Caki2 (cell line): ENCODE results near the gene SCP2D1. TPM values are rescaled to one million over a fixed set of nuclear protein-coding genes. Genes with fewer than 3 reads are reported as not detected.

Experiments
- DNase-seq: peaks from one replicate; pipeline ENCODE4 v3.0.0-alpha.2; 2015; ENCODE audit warnings: low read depth
- in situ Hi-C: cut with HindIII; loops from 2 replicates; pipeline ENCODE4 v1.10.0; 2016; ENCODE audit warnings: low sequenced_read_pairs, low pct_unique_long_range_greater_than_20kb, mixed read lengths
- total RNA-seq: library from RNA; depleted of rRNA; stranded (reverse); fragments of >200 nt; shearing (Covaris generic); gene quantifications from 2 replicates; pipeline ENCODE4 v1.2.3, GENCODE V29; 2014; ENCODE audit warnings: low replicate concordance

The SCP2D1 gene
- total RNA-seq, 1 experiment from 2014 or later, result not detected

DNA sequence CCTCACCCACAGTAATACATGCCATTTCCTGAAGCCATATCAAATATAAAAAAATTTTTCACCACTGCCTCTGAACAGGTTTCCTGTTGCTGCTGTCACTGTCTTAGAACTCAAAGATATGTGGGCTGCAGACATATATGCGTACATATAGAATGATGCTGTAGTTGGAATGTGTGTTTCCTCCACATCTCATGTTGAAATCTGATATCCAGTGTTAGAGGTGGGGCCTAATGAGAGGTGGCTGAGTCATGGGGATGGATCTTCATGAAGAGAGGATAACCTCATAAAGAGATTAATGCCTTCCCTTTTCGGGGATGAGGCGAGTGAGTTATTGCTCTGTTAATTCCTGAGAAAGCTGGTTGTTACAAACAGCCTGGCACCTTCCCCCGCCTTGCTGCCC, 7.7 kb upstream of the SCP2D1 start:
- in situ Hi-C loops, result no loop called here
- DNase-seq, result peak; percentile 19

DNA sequence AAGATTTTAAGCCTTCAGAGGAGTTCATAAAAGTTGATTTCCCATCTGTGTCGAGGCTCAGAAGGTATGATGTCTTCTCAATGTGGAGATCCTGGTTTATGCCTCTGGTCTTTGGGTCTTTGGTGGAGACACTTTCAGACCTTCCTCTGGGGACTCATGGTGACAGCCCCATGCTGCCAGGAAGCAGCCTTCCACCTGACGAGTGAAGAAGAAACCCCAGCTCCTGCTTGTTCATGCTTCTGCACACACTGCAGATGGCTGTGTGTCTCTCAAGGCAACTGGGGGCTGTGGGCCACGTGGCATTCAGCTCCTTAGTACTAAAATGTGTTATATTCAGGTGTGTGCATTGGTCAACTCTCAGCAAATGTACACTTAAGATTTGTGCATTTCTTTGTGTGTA, 4.9 kb upstream of the SCP2D1 start:
- no peak for DNase-seq
- in situ Hi-C loops, result no loop called here

GRCh38 chr20:18811186-18811585, 2.4 kb upstream of the SCP2D1 start:
- DNase-seq, result no peak
- in situ Hi-C loops, result no loop called here

DNA sequence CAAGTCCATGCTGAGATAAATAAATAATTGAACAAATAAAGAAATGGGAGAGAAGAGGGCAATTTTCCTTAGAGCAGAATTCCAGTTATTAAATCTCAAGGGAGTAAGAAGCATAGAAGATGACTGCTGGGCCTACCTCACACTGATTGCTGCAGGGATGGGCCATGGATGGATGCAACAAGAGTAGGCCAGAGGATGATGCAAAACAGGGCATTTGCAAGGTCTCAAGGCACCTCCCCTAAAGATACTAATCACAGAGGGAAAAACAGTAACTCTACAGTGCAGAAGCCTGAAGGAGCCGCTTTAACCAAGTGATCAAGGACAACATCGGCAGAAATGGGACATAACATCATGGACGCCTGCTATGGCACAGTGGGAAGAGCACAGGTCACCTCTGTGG, 1.7 kb upstream of the SCP2D1 start:
- DNase-seq, result no peak
- in situ Hi-C loops, result no loop called here

DNA sequence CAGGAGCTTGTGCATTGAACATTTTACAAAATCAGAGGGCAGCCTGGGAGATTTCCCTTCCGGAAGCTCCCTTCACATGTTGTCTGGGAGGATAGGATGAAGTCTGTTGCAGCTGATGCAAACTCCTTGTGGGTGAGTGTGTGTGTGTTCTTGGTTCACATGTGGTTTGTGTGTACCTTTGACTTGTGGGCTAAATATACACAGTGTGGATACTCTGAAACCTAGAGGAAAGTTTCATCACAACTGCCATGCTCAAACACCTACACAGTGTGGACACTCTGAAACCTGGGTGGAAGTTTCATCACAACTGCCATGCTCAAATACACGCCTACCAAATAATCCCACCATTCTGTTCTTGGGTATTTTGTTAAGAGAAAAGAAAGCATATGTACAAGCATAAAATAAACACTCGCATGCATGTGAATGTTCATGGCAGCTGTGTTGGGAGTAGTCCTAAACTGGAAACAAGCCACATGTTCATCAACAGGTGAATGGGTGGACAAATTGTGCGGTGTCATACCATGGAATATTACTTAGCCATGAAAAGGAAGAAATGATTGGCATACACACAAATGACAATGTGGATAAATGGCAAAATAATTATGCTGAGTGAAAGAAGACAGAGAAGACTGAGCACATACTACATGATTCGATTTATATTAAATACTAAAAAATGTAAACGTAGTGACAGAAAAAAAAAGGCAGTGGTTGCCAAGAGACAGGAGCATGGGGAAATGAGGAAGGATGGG, 1.8 kb downstream of the SCP2D1 start:
- DNase-seq, result no peak
- in situ Hi-C loops, result no loop called here

GRCh38 chr20:18822832-18823231, 9.2 kb downstream of the SCP2D1 start:
- in situ Hi-C loops, result no loop called here
- no peak for DNase-seq

DNA sequence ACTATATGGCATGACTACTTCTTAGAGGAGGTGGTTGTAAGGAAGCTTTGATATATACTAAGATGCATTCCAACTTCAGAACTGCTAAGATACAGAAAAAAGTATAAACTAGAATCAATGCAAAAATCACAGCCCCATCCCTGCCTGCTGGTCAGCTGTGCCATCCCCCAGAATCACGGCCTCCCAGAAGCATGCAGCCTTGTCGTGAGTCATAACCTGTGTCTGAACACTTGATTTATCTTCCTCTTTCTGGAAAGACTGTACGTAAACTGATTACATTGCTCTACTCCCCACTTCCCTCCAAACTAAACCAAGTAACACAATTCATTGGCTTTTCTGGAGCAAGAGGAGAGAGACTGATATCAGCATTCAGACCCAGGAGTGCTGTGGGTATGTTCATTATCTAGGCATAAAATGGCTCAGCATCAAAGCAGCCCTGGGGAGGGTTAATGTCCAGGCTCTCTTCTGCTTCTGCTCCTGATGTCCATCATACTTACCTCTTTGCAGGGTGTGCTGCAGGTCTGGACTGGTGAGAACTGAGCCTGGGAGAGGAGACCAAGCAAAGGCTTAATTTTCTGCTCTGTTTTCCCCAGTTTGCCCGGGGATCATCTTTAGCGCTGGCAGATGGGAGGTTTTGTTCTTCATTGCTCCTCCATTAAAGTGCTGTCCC, 18.4 kb downstream of the SCP2D1 start:
- DNase-seq, result peak; percentile 22

DNA sequence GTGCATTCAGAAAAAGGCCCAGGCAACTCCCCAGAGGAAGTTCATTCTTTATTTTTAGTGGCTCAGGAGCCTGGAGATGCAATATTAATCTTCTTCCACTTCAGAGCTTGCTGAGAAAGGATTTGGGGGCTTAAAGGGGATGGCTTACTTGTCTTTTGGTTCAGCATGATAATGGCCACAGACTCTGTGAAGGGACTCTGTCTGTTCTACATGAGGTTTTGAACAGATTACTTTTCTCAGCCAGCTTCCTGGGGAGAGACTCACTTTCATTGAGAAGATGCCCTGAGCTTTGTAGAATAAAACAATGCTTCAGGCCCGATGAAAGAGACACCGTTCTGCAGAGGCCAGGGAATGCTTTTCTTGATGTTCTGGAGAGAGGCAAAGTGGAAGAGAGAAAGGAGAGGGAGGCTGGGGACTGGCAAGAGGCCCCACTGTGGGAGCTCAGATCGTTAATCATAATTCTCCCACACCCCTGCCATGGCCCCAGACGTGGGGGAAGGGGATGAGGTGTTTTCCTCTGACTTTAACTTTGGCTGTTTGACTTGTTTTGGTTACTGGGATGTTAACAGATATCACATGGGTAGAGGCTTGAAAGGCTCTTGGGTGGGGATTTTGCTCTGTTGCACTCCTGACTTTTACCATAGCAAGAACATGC, 19.1 kb downstream of the SCP2D1 start:
- no peak for DNase-seq
- in situ Hi-C loops, result no loop called here

More for the DNA sequence above, 18.4 kb downstream of the SCP2D1 start:
- in situ Hi-C loops, result no loop called here

- in situ Hi-C loops, result no loop called here
- DNase-seq, result no peak
These were observed 22.1 kb downstream of the SCP2D1 start for GRCh38 chr20:18835466-18836256.

DNA sequence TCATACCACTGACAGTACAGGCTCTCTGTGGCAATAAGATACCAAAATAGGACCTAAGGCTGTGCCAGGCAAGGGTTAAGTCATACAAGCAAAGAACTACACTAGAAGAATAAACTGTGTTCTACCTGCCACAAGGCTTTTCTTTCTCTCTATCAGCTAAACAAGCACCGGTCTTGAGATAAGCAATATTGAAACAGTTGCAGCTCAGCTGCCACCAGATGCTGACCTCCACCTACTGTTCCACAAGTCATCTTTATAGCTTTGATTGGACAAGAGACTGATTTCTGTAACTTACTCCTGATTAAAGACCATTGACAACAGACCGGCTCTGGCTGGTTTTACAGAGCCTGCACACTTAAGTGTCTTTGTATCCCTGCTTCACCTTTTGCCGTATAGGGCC, 24.1 kb downstream of the SCP2D1 start:
- no peak for DNase-seq
- in situ Hi-C loops, result no loop called here

DNA sequence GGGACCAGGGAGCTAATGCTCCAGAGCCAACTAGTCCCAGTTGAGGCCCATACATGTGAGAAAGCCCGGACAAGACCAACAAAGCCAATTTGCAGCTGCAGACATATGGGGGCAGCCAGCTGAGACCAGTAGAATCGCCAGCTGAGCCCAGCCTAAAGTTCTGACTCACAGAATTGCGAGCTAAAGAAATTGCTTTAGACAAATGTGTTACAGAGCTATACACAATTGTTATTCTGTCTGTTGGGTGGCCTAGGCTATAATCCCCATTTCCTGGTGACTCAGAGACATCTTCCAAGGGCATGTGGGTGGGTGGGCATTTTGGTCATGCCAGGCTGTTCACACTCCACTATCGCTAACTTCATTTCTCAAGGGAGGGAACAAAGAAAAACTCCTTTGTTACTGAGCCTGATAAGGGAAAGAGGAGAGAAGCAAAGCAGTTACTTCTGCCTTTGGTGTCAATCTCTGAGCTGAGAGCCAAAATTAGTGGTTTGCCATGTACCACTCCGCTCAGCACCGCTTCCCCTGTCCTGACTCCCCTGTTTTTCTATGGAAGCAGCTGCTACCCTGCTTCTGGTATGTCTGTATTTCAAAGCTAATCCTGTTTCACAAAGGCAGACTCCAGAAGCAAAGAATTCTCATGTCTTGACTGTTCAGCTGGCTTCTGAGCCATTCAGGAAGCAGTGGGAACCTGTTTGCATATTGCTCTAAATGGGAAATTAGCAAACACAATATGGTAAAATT, 26.1 kb downstream of the SCP2D1 start:
- DNase-seq, result no peak
- in situ Hi-C loops, result no loop called here

DNA sequence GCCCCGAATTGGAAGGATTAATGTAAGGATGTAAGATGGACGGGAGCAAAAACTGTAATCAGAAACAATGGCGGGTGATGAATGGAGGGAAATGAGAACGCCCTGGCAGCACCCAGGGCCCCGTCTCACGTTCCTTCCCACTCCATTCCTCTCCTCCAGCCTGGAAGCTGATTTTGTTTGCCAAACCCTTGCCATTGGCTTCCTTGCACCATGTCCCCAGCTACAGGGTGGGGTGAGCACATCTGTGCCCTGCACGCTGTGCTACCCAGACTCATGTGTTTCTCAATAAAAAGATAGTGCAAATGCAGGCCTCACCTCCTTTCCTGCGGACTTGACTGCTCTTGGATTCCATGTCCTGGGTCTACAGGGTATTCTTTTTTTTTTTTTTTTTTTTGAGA, 26.7 kb downstream of the SCP2D1 start:
- no peak for DNase-seq
- in situ Hi-C loops, result no loop called here

DNA sequence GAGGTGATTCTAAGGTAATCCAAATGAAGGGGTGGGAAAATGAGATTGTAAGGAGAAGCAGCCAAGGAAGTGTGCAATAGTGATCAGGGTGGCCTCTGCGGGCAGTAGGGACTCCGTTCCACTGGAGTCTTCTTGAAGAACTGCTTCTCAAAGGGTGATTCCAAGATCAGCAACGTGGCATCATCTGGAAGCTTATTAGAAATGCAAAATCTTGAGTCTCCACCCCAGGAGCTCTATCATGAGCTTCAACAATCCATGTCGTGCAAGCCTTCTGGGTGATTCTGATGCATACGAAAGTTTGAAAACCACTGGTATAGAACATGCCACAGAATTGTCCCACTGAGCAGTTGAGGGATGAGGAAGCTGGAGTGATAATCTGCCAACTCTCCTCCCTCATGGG, 31.4 kb downstream of the SCP2D1 start:
- in situ Hi-C loops, result no loop called here
- DNase-seq, result no peak

- in situ Hi-C loops, result no loop called here
- no peak for DNase-seq
These were observed 33.7 kb downstream of the SCP2D1 start for GRCh38 chr20:18847226-18847755.

DNA sequence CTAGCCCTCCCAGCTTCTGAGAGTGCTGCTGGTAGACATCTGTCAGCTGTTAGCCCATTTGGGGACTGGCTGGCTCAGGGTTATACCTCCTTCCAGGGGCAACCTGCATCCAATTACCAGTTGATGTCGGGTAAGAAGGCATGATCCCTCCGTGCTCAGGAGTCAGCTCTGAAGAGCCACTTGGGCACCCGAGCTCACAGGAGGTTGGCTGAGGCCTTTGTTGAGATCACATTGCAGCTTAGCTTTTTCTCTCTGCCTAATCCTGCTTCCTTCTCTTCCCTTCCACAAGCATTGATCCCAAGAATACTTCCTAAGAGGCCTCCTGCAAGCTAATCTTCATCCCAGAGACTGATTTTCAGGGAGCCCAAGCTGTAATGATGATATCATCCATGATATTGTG, 35.5 kb downstream of the SCP2D1 start:
- in situ Hi-C loops, result no loop called here
- no peak for DNase-seq

- in situ Hi-C loops, result no loop called here
- DNase-seq, result no peak
These were observed 38.0 kb downstream of the SCP2D1 start for GRCh38 chr20:18851629-18852028.

- DNase-seq, result no peak
- in situ Hi-C loops, result no loop called here
These were observed 38.7 kb downstream of the SCP2D1 start for GRCh38 chr20:18852318-18852717.

DNA sequence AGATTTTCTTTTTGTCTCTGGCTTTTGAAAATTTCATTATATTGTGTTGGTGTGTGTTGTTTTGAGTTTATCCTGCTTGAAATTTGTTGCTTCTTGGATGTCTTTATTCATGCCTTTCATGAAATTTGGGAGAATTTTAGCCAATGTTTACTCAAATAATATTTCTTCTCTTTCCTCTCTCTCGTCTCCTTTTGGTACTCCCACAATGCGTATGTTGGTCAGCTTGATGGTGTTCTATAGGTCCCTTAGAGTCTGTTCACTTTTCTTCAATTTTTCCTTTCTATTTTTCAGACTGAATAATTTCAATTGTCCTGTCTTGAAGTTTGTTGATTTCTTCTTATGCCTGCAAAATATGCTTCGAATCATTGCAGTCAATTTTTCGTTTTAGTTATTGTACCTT, 39.6 kb downstream of the SCP2D1 start:
- in situ Hi-C loops, result no loop called here
- no peak for DNase-seq
